ENCODE data around the gene SLC44A1.
"Not testable (repeated sequence)": the region's sequence is repeated elsewhere in the genome, so short reads cannot be mapped to it uniquely, and the experiment has no call there.

SLC44A1 gene

DNA sequence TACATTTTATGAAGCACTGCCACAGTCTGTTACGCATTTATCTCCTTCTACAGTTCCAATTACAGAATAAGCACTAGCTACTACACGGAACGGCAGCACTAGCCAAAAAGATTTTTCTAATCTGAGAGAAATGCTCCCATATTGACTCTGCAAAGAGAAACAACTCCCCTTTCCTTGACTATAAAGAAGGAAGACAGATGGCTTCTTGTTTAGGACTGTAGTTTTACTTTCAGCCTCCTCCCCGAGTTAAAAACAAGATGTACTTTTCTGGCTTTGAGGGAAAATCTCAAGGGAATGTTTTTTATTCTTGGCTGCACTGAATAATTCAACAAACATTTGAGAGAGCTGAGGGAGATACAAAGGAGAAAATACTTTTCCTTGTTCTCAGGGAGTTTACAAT lies 1.9 kb upstream of the SLC44A1 start:
- no peak for DNase-seq (ENCODE audit: low read depth)

DNA sequence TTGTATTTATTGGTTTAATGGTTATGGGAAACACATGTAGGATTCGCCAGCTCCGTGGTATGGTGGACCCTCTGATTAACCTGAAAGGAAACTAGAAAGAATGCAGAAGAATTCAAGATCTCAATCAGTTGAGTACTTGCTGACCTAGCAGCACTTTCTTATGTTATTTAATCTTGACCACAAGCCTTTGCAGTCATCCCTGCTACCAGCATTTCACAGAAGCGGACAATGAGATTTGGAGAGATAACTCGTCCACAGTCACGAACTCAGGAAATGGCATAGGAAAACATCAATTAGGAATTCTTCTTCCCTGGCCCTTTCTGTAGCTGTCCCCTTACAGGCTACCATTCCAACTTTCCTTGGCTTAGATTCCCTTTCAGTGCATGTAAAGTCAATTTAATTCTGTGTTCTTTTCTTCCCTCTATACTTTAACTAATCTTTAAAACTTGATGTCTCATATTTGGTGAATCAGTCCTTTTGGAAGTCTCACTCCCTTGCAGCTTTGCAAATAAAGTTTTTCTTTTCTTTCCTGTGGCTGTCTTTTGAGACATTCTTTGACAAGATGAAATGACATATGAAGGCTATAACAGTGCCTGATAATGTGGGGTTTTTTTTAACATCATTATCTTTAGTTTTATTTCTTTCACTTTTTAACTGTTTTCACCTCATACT lies 1.3 kb upstream of the SLC44A1 start:
- no peak for DNase-seq (ENCODE audit: low read depth)

DNA sequence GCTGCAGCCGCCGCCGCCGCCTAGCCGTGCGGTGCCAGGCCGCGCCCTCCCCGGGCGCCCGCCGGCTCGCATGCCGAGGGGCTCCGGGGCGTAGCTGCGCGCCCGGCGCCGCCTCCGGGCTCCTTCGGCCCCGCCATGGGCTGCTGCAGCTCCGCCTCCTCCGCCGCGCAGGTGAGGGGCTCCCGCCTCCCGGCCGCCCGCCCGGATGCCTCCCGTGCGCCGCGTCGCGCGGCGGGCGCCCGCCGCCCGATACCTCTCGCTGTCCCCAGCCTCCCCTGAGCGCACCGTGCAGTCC lies 230 bp downstream of the SLC44A1 start:
- no peak for DNase-seq (ENCODE audit: low read depth)

DNA sequence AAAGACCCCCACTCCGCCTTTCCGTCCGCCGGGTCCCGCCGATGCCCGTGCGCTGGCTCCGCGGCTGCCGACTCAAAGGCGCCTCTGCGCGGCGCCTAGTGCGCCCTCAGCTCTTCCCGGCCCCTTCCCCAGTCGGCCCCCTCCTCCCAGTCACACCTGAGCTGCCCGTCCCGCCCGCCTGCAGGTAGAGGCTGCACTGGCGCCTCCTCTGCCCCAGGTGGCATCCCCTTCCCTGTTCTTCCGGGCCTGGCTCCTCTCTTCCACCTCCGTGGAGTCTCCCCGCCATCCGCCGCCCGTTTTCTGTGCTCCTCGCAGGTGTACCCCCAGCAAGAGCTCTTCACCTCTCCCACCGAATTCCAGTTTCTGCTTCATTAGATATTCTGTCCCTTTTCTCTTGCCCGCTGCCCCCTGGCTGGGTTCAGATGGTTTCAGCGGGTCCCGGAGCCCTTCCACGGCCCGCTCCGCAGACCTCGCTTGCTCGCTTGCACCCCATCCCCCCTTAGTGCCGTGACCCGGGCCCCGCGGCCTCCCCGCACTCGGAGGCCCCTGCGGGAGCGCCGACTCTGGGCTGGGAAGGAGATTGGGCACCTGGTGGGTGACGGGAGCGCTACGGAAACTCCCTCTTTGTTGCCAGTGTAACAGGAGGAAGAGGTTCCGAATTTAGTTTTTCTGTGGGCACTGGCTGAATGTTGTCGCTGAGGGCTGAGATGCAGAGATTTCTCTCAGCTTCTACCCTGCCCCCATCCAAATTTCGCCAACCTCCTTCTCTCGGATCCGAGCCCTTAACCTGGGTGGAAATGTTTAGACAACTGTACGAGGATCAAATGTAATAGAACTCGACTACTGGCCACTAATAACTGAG lies 809 bp downstream of the SLC44A1 start:
- peak; percentile 36 for DNase-seq (ENCODE audit: low read depth)

DNA sequence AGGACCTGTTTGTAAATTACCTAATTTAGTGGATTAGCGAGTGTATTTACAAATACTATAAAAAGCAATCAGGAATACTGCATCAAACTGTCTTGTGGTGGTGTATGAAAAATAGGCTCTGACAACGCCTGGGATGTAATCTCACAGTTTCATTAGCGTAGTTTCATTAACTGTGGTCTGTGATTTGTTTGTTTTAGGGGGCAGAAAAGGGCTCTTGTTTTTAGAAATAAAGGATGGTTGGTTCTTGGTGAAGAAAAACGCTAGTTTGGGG lies 1.4 kb downstream of the SLC44A1 start:
- DNase-seq (ENCODE audit: low read depth): no peak

DNA sequence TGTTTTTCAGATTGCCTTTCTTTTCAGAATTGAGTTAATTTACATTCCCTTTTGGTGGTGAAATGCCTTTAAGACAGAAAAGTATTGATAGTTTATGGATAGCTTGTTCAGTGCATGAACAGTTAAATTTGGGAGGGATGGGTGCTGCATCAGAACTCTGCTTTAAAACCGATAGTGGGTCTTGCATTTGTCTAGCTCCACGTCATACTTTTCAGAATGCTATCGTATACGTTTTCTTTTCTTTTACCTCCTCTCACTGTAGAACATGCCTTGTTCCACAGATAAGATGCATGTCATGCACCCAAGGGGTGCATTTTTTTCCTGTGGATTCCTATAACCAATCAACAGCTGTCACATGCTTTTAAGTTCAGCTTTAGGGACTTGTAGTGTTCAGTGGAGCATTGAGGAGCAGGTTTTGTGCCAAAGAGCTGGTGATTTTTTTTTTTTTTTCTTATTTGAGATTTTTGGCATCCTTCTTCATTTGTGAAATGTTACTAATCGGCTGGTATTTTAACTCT lies 2.3 kb downstream of the SLC44A1 start:
- no peak for DNase-seq (ENCODE audit: low read depth)

DNA sequence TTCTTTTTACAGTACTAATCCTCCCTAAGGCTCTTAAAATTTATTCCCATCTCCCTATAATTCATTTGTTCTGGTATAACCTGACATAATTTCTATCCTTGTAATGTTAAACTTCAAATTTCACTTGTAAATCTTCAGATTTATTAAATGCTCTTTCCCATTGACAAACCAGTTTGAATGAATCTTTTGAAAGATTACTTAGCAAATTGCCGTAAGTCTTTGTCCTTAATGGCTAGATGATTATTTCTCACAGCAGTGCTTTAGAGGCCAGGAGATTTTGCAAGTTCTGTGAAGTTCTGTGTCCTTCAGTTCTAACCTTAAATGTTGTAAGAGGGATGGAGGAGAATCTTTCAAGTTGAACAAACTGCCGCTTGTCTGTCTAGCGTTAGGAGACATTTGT lies 4.2 kb downstream of the SLC44A1 start:
- DNase-seq (ENCODE audit: low read depth): no peak

DNA sequence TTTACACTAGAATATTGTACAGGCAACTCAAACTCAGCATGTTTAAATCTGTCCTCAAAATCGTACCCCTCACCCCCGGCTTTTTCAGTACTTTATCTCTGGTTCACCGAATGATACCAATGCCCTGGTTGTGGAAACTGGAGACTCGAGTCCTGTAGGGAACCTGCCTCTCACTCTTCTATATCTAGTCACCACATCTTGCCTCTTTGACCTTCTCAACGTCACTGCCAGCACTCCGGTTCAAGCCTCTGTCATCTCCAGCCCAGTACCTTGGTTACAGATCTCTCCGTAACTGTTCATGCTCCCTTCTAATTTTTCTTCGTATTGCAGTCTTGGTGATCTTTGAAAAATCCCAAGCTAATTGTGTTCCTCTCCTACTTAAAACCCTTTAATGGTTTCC lies 6.7 kb downstream of the SLC44A1 start:
- no peak for DNase-seq (ENCODE audit: low read depth)

DNA sequence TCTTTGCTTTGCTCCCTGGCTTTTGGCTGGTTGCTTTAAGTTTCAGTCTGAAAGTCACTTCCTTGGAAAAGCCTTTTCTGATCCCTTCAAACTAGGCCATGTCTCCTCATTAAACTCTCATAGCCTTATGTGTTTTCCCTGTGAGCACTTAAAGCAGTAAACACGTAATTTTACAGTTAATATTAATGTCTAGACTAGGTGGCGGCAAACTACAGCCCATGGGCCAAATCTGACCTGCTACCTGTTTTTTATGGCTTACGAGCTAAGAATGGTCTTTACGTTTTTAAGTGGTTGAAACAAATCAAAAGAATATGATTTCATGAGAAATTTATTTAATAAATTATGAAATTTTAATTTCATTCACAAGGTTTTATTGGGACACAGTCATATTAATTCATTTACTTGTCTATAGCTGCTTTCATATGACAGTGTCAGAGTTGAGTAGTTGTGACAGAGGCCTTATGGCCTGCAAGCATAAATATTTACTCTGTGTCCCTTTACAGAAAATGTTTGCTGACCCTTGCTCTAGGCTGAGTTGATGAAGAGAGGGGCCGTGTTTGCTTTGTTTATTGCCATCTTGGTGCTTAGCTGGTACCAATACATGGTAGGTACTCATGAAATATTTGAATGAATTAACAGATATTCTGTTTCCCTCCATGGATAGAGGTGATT lies 7.4 kb downstream of the SLC44A1 start:
- no peak for DNase-seq (ENCODE audit: low read depth)

DNA sequence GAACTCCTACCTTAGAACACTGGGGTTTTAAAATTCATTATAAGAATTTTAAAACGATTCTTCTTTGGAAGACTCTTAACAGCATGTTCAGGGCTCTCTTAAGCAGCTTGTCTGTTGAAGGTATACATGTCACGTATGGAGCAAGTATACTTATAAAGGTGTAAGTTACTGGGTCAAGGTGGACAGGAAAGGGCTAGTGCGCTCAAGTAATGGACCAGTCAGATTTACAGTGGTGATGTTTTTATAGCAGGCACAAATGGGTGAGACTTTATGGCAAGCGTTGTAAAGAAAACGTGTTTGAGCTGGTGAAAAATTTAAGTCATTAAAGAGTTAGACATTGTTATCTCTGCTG lies 7.9 kb downstream of the SLC44A1 start:
- DNase-seq (ENCODE audit: low read depth): no peak

DNA sequence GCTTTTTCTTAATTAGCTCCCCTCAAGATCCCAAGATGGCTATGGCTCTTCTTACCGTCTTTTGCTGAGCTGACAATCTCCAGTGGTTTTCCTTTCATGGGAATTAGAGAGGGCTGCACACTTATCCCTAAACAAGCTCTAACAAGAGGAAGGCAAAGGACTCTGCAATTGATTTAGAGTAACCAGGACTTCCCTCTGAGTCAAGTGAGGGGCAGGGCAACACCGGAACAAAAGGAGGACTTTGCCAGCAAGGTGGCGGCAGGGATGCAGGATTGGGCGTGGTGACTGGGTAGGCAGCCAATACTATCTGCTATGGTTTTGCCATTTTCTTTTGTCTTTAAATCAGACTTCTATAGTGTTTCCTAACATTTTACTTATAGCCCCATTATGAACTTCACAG lies 9.8 kb downstream of the SLC44A1 start:
- DNase-seq (ENCODE audit: low read depth): no peak

DNA sequence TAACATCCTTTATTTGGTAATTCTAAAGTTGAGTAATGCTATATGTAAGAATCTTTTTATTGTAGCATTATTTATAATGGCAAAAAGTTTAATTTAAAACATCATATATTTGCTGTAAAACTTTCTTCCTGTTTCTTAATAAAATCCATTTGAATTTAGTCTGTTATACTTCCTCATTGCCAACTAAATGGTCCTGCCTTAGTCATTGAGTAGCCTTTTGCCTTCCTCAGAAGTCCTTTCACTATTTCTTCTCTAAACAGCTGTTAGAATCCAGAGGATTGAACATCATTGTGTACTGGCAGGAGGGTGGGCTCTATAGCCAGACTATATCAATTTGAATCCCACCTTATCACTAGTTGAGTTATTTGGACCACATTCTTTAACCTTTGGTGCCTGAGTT lies 11.0 kb downstream of the SLC44A1 start:
- no peak for DNase-seq (ENCODE audit: low read depth)

DNA sequence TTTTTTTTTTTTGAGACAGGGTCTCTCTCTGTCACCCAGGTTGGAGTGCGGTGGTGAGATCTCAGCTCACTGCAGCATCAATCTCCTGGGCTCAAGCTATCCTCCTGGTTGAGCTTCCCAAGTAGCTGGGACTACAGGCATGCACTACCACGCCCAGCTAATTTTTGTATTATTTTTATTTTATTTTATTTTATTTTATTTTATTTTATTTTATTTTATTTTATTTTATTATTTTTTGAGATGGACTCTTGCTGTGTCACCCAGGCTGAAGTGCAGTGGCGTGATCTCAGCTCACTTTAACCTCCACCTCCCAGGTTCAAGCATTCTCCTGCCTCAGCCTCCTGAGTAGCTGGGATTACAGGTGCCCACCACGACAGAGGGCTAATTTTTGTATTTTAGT lies 12.1 kb downstream of the SLC44A1 start:
- DNase-seq (ENCODE audit: low read depth): not testable (repeated sequence)

DNA sequence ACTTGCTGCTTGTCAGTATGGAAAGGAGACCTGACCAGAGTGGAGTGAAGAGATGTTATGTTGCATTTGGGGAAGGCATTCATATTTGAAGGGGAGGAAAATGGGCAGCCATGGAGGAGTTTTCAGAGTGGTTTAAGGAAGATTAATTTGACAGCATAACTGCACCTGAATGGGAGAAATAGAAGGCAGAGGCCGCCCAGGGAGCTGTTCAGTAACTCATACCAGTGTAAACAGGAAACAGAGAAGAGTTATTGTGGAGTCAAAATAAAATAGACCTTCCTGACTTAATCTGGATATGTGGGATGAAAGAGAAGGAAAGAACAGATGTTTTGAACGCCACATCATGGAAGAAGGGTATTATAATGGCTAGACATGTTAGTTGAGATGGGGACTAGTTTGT lies 13.4 kb downstream of the SLC44A1 start:
- DNase-seq (ENCODE audit: low read depth): no peak

DNA sequence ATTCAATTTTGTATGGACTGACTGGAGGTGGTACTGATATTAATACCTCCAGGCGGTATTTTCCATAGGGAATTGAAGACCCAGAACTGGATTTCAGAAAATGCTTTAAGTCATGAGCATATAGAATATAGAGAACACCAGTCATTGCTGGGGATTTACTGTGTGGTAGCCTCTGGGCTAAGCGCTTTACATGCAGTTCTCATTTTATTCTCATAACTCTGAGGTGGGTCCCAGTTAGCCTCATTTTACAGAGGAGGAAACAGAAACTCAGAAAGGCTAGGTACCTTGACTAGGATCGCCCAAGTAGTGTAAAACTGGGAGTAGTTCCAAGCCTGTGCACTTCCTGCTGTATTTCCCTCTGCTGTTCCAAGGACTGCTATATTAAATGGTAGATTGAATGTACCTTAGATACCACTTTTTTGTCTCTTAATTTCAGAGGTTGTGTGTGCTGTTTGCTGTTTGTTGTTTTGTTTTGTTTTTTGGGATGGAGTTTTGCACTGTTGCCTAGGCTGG lies 13.8 kb downstream of the SLC44A1 start:
- DNase-seq (ENCODE audit: low read depth): no peak

DNA sequence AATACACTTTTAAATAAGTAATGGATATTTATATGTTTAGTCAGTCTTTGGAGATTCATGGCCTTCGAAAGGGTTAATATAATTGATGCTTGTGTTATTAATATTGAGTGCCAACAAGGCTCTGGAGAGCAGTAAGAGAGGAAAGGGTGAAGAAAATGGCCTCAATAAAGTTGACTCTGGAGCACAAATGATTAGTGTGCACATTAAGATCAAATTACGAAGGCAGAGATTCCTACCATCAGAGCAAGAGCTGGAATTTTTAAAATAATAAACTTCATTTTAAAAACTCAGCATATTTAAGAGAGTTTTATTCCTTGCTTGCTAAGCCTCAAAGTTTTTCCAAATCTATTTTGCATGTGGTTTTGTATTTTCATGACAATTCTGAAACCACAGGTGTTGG lies 14.8 kb downstream of the SLC44A1 start:
- DNase-seq (ENCODE audit: low read depth): no peak

DNA sequence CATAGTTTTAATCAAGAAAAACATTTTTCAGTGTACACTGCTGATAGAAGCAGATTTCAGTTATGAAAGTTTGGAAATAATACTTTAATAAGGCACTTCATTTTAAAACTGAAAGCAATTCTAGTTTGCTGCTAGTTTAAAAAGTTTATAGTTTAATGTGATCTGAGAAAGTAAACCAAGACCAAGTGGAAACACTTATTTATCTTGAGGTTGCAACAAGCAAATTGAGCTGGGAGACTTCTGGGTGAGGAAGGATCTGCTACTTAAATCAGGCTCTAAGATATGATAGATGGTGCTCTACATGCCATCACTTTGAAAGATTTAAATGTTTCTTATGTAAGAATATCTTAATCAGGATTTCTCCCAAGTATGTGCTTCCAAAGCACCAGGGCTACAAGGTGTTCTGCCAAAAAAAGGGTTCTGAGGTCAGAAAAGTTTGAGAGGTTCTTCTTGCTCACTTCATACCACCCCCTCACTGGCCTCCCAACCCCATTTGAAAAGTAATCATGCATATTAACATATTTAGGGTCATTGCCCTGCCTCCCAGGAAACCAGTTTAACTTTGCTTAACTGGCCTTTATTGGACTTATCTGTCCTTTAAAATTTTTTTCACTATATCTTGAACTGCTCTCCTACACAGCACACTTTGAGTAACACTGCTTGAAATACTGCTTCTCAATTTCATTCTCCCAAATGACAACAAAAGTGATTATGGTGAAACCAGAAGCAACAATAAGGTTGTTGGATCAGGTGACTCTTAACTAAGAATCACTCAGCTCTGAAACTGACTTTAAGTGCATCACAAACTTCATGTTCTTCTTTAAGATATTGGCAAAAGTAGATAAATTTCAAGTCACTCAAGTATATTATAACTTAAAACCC lies 15.5 kb downstream of the SLC44A1 start:
- no peak for DNase-seq (ENCODE audit: low read depth)

DNA sequence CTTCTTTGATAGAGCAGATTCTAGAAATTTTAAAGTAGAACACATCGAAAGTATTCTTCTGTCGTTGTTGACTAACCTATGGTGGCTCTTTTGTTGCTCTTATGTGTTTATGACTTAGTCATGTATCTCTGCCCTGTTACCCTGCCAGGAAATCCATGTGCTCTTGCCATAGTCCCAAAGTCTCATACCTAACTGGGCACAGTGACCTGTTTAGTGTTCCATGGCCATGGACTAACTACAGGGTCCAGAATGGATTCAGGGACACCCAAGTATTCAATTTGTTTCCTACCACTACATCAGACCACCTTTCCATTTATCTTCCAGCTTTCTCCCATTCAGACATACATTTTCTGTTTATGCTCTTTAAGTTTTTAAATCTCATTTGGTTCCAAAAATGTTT lies 18.0 kb downstream of the SLC44A1 start:
- no peak for DNase-seq (ENCODE audit: low read depth)

DNA sequence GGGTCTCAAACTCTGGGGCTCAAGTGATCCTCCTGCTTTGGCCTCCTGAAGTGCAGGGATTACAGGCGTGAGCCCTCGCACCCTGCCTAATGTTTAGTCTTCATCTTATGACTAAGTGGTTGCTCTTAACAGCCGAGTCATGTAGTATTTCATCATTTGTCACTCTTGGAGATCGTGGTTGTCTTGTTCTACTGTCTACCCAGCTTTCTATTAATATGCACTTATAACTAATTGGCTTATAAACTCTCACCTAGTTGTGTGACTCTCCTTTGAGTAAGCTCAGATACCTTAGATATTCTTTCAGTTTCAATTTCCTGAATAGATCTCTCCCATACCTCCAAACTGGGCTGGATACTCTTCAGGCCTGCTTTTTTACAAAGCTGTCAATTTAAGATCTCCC lies 19.9 kb downstream of the SLC44A1 start:
- no peak for DNase-seq (ENCODE audit: low read depth)

DNA sequence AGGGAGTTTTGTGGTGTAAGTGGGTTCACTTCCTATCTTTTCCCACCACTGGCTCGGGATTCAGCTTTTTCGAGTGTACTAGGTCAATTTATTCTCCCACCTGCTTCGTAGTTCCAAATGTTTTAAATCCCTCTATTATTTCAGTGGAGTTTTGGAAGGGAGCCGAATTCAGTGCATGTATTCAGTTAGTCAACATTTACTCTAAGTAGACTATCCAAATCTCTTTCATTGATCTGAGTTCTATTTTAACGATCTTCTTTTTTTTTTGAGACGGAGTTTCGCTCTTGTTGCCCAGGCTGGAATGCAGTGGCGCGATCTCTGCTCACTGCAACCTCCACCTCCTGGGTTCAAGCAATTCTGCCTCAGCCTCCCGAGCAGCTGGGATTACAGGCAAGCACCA lies 23.8 kb downstream of the SLC44A1 start:
- not testable (repeated sequence) for DNase-seq (ENCODE audit: low read depth)

DNA sequence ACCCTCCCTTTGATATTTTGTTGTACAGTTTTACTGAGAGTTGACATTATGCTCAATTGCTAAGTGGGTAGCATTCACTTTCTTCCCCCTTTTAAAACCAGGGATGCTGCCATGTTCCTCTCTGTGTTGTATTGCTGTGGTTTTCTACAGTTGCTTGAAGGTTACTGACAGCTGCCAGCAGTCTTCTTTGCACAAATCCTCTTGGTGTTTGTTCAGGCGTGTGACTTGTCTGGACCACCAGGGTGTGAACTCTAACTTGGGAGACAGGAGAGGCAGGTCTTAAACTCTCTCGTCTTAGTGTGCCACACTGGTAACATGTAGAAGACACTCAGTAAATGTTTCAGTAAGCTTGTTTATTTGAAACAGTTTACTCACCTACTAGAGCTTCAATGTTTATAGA lies 25.1 kb downstream of the SLC44A1 start:
- no peak for DNase-seq (ENCODE audit: low read depth)

DNA sequence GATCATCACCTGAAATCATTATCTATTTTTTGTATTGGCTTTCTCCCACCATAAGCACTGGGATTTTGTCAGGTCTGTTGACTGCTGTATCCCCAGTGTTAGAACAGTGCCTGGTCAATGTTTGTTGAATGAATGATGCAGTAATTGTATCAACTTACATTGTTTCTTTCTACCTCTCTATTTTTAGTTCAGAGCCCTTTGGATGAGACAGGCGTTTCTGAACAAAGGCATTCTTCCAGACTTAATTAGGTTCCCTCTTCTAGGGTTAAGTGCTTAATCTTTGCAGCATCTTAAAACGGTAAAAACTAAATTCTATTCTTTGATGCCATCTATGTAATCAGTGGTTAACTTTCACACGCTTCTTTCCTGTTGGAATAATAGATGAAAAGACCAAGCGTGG lies 26.3 kb downstream of the SLC44A1 start:
- DNase-seq (ENCODE audit: low read depth): no peak

Data from T follicular helper cell (primary cell).